Endothelial cell of umbilical vein (primary cell): ENCODE data around the gene TMEM35B. TPM values are rescaled to one million over a fixed set of nuclear protein-coding genes. Genes with fewer than 3 reads are reported as not detected.
"Not testable (repeated sequence)": the region's sequence is repeated elsewhere in the genome, so short reads cannot be mapped to it uniquely, and the experiment has no call there.

ENCODE experiments used
- BruUV-seq: library from RNA; stranded (reverse); fragments of 400-500 nt; replicated peaks from 2 replicates; lab custom pipeline; 2021; lab: Mats Ljungman, UMichigan
- CTCF ChIA-PET: fragments of 300-600, 350-600 bp; sonication (Branson Sonifier 250); formaldehyde crosslinking; loops from one replicate; lab custom pipeline; 2021; ENCODE audit warnings: antibody characterized with exemption, inconsistent platforms; lab: Charles Lee
- POLR2A ChIA-PET: fragments of 300-600, 350-600 bp; sonication (Branson Sonifier 250); formaldehyde crosslinking; loops from one replicate; lab custom pipeline; 2021; ENCODE audit warnings: antibody characterized with exemption, inconsistent platforms; lab: Charles Lee
- DNase-seq: peaks from one replicate; pipeline ENCODE4 v3.0.0-alpha.2; 2011; ENCODE audit warnings: low read depth, low spot score
- FAIRE-seq: peaks from 2 replicates; lab custom pipeline; 2011; peaks lifted over from hg19 to GRCh38; lab: Jason Lieb, UNC
- H2AFZ ChIP-seq: 2 replicates; pipeline ENCODE4 v1.6.0; 2012; ENCODE audit warnings: low read depth, low read length, control low read depth, inconsistent platforms
- H3K27ac ChIP-seq: 2 replicates; pipeline ENCODE4 v1.5.1; 2011; ENCODE audit warnings: low read depth, mild to moderate bottlenecking, control low read depth, low read length, moderate library complexity; ENCODE audit not compliant: insufficient read depth
- H3K27me3 ChIP-seq, 2 experiments: 2 replicates each; pipeline versions ENCODE4 v1.6.0 to v1.6.1; 2011; ENCODE audit warnings: low read length in 2 of 2, mixed read lengths in 1 of 2; ENCODE audit not compliant: control insufficient read depth in 2 of 2, insufficient read depth in 2 of 2
- H3K36me3 ChIP-seq, 2 experiments: 2 replicates in 1 of 2; 3 replicates in 1 of 2; pipeline ENCODE4 v1.5.1; 2011; ENCODE audit warnings: low read length in 2 of 2, mild to moderate bottlenecking in 1 of 2, moderate library complexity in 1 of 2; ENCODE audit not compliant: control insufficient read depth in 2 of 2, insufficient read depth in 2 of 2; ENCODE audit errors: extremely low read depth in 1 of 2
- H3K4me1 ChIP-seq: 3 replicates; pipeline ENCODE4 v1.5.1; 2011; ENCODE audit warnings: mild to moderate bottlenecking, low read length; ENCODE audit not compliant: control insufficient read depth, insufficient read depth; ENCODE audit errors: extremely low read depth
- H3K4me2 ChIP-seq: 2 replicates; pipeline ENCODE4 v1.6.1; 2011; ENCODE audit warnings: low read length, control low read depth, mixed read lengths; ENCODE audit not compliant: insufficient read depth
- H3K4me3 ChIP-seq, 3 experiments: fragments of 200-600 bp in 1 of 3; sonication (generic), shearing (Covaris generic) in 1 of 3; replicated peaks in 1 of 3; 2 replicates each; pipeline ENCODE4 v1.5.1; 2011 to 2016; ENCODE audit warnings: control low read depth in 3 of 3, low read length in 3 of 3, mild to moderate bottlenecking in 2 of 3, inconsistent platforms in 1 of 3, low read depth in 1 of 3, moderate library complexity in 1 of 3; ENCODE audit not compliant: insufficient read depth in 1 of 3
- H3K79me2 ChIP-seq: 2 replicates; pipeline ENCODE4 v1.6.0; 2012; ENCODE audit warnings: low read length, inconsistent platforms; ENCODE audit not compliant: control insufficient read depth, insufficient read depth
- H3K9ac ChIP-seq: replicated peaks from 2 replicates; pipeline ENCODE3; 2011; ENCODE audit warnings: low read length, control low read depth; ENCODE audit not compliant: insufficient read depth; ENCODE audit errors: extremely low read depth
- H3K9me1 ChIP-seq: replicated peaks from 3 replicates; pipeline ENCODE4 v1.6.0; 2011; ENCODE audit warnings: mild to moderate bottlenecking, low read length; ENCODE audit not compliant: control insufficient read depth, insufficient read depth; ENCODE audit errors: extremely low read depth
- H3K9me3 ChIP-seq: replicated peaks from 2 replicates; pipeline ENCODE4 v1.5.1; 2012; ENCODE audit warnings: low read length, inconsistent platforms; ENCODE audit not compliant: control insufficient read depth, insufficient read depth
- H4K20me1 ChIP-seq: replicated peaks from 2 replicates; pipeline ENCODE3; 2011; ENCODE audit warnings: mild to moderate bottlenecking, low read length; ENCODE audit not compliant: control insufficient read depth, insufficient read depth; ENCODE audit errors: extremely low read depth
- CTCF ChIP-seq, 2 donors: IDR thresholded peaks; 1 replicate in 1 of 2; 2 replicates in 1 of 2; pipeline ENCODE4 v1.5.1; 2011; ENCODE audit warnings: low read length in 2 of 2, mild to moderate bottlenecking in 2 of 2, moderate library complexity in 2 of 2, control low read depth in 1 of 2, inconsistent platforms in 1 of 2, low read depth in 1 of 2; ENCODE audit not compliant: insufficient read depth in 1 of 2; ENCODE audit errors: extremely low read depth in 1 of 2
- EZH2 ChIP-seq: IDR thresholded peaks from 2 replicates; pipeline ENCODE4 v1.6.1; 2012; ENCODE audit warnings: borderline replicate concordance, low read depth, mild to moderate bottlenecking, moderate library complexity, low read length, inconsistent platforms; ENCODE audit not compliant: severe bottlenecking
- FOS ChIP-seq: IDR thresholded peaks from 2 replicates; pipeline ENCODE4 v1.6.1; 2011; ENCODE audit warnings: mild to moderate bottlenecking, low read length, moderate library complexity, borderline replicate concordance; ENCODE audit not compliant: insufficient read depth
- GATA2 ChIP-seq: IDR thresholded peaks from 2 replicates; pipeline ENCODE4 v1.7.0; 2011; ENCODE audit warnings: low read depth, mild to moderate bottlenecking, moderate library complexity, mixed read lengths, low read length; ENCODE audit not compliant: insufficient read length, insufficient read depth
- JUN ChIP-seq: IDR thresholded peaks from 2 replicates; pipeline ENCODE4 v1.6.1; 2011; ENCODE audit warnings: borderline replicate concordance, low read depth; ENCODE audit not compliant: insufficient read length, insufficient read depth
- MAX ChIP-seq: IDR thresholded peaks from 2 replicates; pipeline ENCODE4 v1.6.1; 2011; ENCODE audit not compliant: insufficient read depth, insufficient read length
- MYC ChIP-seq: IDR thresholded peaks from one replicate; pipeline ENCODE4 v1.6.1; 2011; ENCODE audit warnings: mild to moderate bottlenecking, low read depth, low read length
- POLR2A ChIP-seq: IDR thresholded peaks from 2 replicates; pipeline ENCODE4 v1.6.1; 2012; ENCODE audit warnings: low read depth, mild to moderate bottlenecking, control low read depth, low read length
- POLR2AphosphoS5 ChIP-seq: IDR thresholded peaks from 2 replicates; pipeline ENCODE4 v1.6.1; 2012; ENCODE audit warnings: low read depth, mild to moderate bottlenecking, control low read depth, low read length, moderate library complexity; ENCODE audit not compliant: insufficient read depth
- dilution Hi-C: fragments of 300-500 bp; cut with MboI; formaldehyde crosslinking; loops from one replicate; pipeline ENCODE4 v1.15.0; 2019; ENCODE audit warnings: low sequenced_read_pairs; ENCODE audit not compliant: extremely low pct_ligation_motif_present
- intact Hi-C: fragments of 100-400 bp; cut with micrococcal nuclease; formaldehyde crosslinking; loops from one replicate; pipeline ENCODE4 v1.10.0; 2022
- polyA plus RNA-seq, 4 experiments: library from polyadenylated mRNA; depleted of rRNA in 3 of 4; stranded (reverse) in 3 of 4; unstranded in 1 of 4; fragments of >200 nt; gene quantifications; 2 replicates each; pipeline versions ENCODE4 v1.2.1 to v1.2.3, GENCODE V29; 2011 to 2012; ENCODE audit warnings: missing spikeins in 1 of 4
- total RNA-seq: library from RNA; stranded (reverse); gene quantifications from 2 replicates; pipeline ENCODE4 v1.2.3, GENCODE V29; 2021

TMEM35B gene
- total and polyA plus RNA-seq, 2 donors (not counting 3 experiments of a cell fraction or from before 2014, with no cell fraction given), result 18.7 to 46.2 TPM

- Histone ChIP-seq H3K4me1 (no peaks in the 10 kb centered on the region), H3K4me3 (no peak overlapping the region), H3K9me1 (no peaks in the 10 kb centered on the region), H3K9me3 (no peaks in the 10 kb centered on the region), H3K9ac (no peak overlapping the region), H4K20me1 (no peaks in the 10 kb centered on the region), H3K27me3 (peaks cover 0 to 3% of the 10 kb centered on the region in 2 experiments), H2AFZ (no peak overlapping the region), H3K36me3 (no peaks in the 10 kb centered on the region), H3K4me2 (no peak overlapping the region), H3K27ac (no peak overlapping the region), H3K79me2 (no peaks in the 10 kb centered on the region)
- ChIA-PET CTCF (no interaction called here), POLR2A (no interaction called here)
- TF ChIP-seq CTCF (IDR thresholded peaks at IDR 0.05; ENCODE audit: extremely low read depth in 1 of 2, insufficient read depth in 1 of 2, low read depth in 1 of 2, low read length in 2 of 2) (no peak), GATA2 (no peak), POLR2AphosphoS5 (no peak), POLR2A (no peak), MAX (no peak), FOS (no peak), JUN (no peak), MYC (no peak), EZH2 (no peak)
- intact Hi-C loops, result no loop called here
- no peak for DNase-seq
- no peak for FAIRE-seq
- BruUV-seq, result no TSS peak
- dilution Hi-C loops, result no loop called here
Measured at GRCh38 chr1:34970220-34970735, 14.9 kb downstream of the TMEM35B start.

- H2AFZ ChIP-seq, FAIRE-seq, H3K27ac ChIP-seq, H4K20me1 ChIP-seq, H3K4me1 ChIP-seq, CTCF ChIA-PET, H3K9me3 ChIP-seq, H3K4me2 ChIP-seq, H3K9ac ChIP-seq, H3K79me2 ChIP-seq, DNase-seq, H3K36me3 ChIP-seq, dilution Hi-C loops, H3K9me1 ChIP-seq, H3K27me3 ChIP-seq, POLR2A ChIA-PET, H3K4me3 ChIP-seq, BruUV-seq, intact Hi-C loops: not testable (repeated sequence)
Measured at GRCh38 chr1:34968297-34968696, 16.9 kb downstream of the TMEM35B start.

- H3K4me1 ChIP-seq, dilution Hi-C loops, BruUV-seq, intact Hi-C loops, H3K4me3 ChIP-seq, H3K9me3 ChIP-seq, CTCF ChIA-PET, H2AFZ ChIP-seq, H3K36me3 ChIP-seq, H3K27me3 ChIP-seq, H3K9me1 ChIP-seq, H3K79me2 ChIP-seq, H3K4me2 ChIP-seq, H3K27ac ChIP-seq, H4K20me1 ChIP-seq, DNase-seq, H3K9ac ChIP-seq, POLR2A ChIA-PET, FAIRE-seq: not testable (repeated sequence)
Measured at GRCh38 chr1:34967672-34968071, 17.5 kb downstream of the TMEM35B start.
